HUES64 (cell line): ENCODE data around the gene ABL2.
"Not testable (repeated sequence)": the region's sequence is repeated elsewhere in the genome, so short reads cannot be mapped to it uniquely, and the experiment has no call there.

ENCODE experiments used
- H3K27ac ChIP-seq: 2 replicates; pipeline ENCODE4 v1.7.0; 2013; ENCODE audit warnings: low read depth, low read length, inconsistent platforms
- H3K27me3 ChIP-seq: 2 replicates; pipeline ENCODE4 v1.6.1; 2013; ENCODE audit warnings: mild to moderate bottlenecking, low read length; ENCODE audit not compliant: insufficient read depth
- H3K36me3 ChIP-seq: 2 replicates; pipeline ENCODE4 v1.6.1; 2013; ENCODE audit warnings: mild to moderate bottlenecking, low read length; ENCODE audit not compliant: insufficient read depth
- H3K4me1 ChIP-seq: 2 replicates; pipeline ENCODE4 v1.6.1; 2013; ENCODE audit warnings: mild to moderate bottlenecking, low read length, moderate library complexity; ENCODE audit not compliant: insufficient read depth
- H3K4me3 ChIP-seq: 2 replicates; pipeline ENCODE4 v1.5.1; 2013; ENCODE audit warnings: mild to moderate bottlenecking, low read length, moderate library complexity
- H3K9ac ChIP-seq: 2 replicates; pipeline ENCODE4 v1.6.1; 2013; ENCODE audit warnings: mild to moderate bottlenecking, low read depth, low read length
- H3K9me3 ChIP-seq: 2 replicates; pipeline ENCODE4 v1.6.1; 2013; ENCODE audit warnings: low read depth, low read length; ENCODE audit not compliant: insufficient read depth
- WGBS: fragments of 150-250, 120-280 bp; methylation state at CpG from one replicate; pipeline ENCODE4 v1.1.7; 2013; ENCODE audit warnings: missing lambda C conversion rate; 5-methylcytosine and 5-hydroxymethylcytosine counted together

Gene ABL2

GRCh38 chr1:179135168-179135567, 94.3 kb downstream of the ABL2 start:
- 94% methylated on average over 27 of the region's 27 CpGs for WGBS
- not testable (repeated sequence) for H3K27me3 ChIP-seq, H3K27ac ChIP-seq, H3K4me1 ChIP-seq, H3K4me3 ChIP-seq, H3K9me3 ChIP-seq, H3K9ac ChIP-seq
- peaks cover 10% of the 10 kb centered on the region for H3K36me3 ChIP-seq

GRCh38 chr1:179129702-179130473, 99.6 kb downstream of the ABL2 start:
- H3K4me3 ChIP-seq, result no peak overlapping the region
- no peak overlapping the region for H3K9ac ChIP-seq
- H3K27me3 ChIP-seq, result no peaks in the 10 kb centered on the region
- H3K36me3 ChIP-seq, result peaks cover 25% of the 10 kb centered on the region
- H3K27ac ChIP-seq, result no peak overlapping the region
- no peaks in the 10 kb centered on the region for H3K4me1 ChIP-seq
- 97% methylated on average over 10 of the region's 10 CpGs for WGBS
- H3K9me3 ChIP-seq, result no peaks in the 10 kb centered on the region

- Histone ChIP-seq H3K9me3 (no peaks in the 10 kb centered on the region), H3K4me3 (no peak overlapping the region), H3K27me3 (no peaks in the 10 kb centered on the region), H3K9ac (no peak overlapping the region), H3K27ac (no peak overlapping the region), H3K4me1 (no peaks in the 10 kb centered on the region), H3K36me3 (peaks cover 26% of the 10 kb centered on the region)
- WGBS, result over 99% methylated on average over 4 of the region's 4 CpGs
Observed at GRCh38 chr1:179128520-179128919, 101.0 kb downstream of the ABL2 start.

- no peak overlapping the region for H3K9ac ChIP-seq
- 94% methylated on average over 4 of the region's 5 CpGs for WGBS
- no peak overlapping the region for H3K27ac ChIP-seq
- peaks cover 28% of the 10 kb centered on the region for H3K36me3 ChIP-seq
- H3K27me3 ChIP-seq, result no peaks in the 10 kb centered on the region
- no peaks in the 10 kb centered on the region for H3K9me3 ChIP-seq
- H3K4me1 ChIP-seq, result no peaks in the 10 kb centered on the region
- no peak overlapping the region for H3K4me3 ChIP-seq
Observed at GRCh38 chr1:179127163-179127895, 102.1 kb downstream of the ABL2 start.

GRCh38 chr1:179126338-179127060, 103.0 kb downstream of the ABL2 start:
- H3K27ac ChIP-seq, result no peak overlapping the region
- no peaks in the 10 kb centered on the region for H3K4me1 ChIP-seq
- H3K36me3 ChIP-seq, result peaks cover 28% of the 10 kb centered on the region
- no peak overlapping the region for H3K9ac ChIP-seq
- 96% methylated on average over 8 of the region's 8 CpGs for WGBS
- H3K27me3 ChIP-seq, result no peaks in the 10 kb centered on the region
- H3K9me3 ChIP-seq, result no peaks in the 10 kb centered on the region
- H3K4me3 ChIP-seq, result no peak overlapping the region

- Histone ChIP-seq H3K36me3 (peaks cover 27% of the 10 kb centered on the region), H3K4me1 (no peaks in the 10 kb centered on the region), H3K27ac (no peak overlapping the region), H3K9me3 (no peaks in the 10 kb centered on the region), H3K27me3 (no peaks in the 10 kb centered on the region), H3K9ac (no peak overlapping the region), H3K4me3 (no peak overlapping the region)
- no CpG with 5 or more reads among the region's 1 CpG for WGBS
Observed at GRCh38 chr1:179124873-179125272, 104.6 kb downstream of the ABL2 start.

- no peak overlapping the region for H3K27ac ChIP-seq
- H3K9ac ChIP-seq, result no peak overlapping the region
- WGBS, result 90% methylated on average over 7 of the region's 7 CpGs
- H3K36me3 ChIP-seq, result peaks cover 47% of the 10 kb centered on the region
- no peak overlapping the region for H3K4me3 ChIP-seq
- no peaks in the 10 kb centered on the region for H3K9me3 ChIP-seq
- no peaks in the 10 kb centered on the region for H3K27me3 ChIP-seq
- no peaks in the 10 kb centered on the region; the same call in 1 of the 2 replicates for H3K4me1 ChIP-seq
Observed at GRCh38 chr1:179121159-179121938, 108.1 kb downstream of the ABL2 start.

- H3K9ac ChIP-seq, result no peak overlapping the region
- no peak overlapping the region for H3K27ac ChIP-seq
- no peaks in the 10 kb centered on the region for H3K9me3 ChIP-seq
- H3K4me1 ChIP-seq, result no peaks in the 10 kb centered on the region; the same call in 1 of the 2 replicates
- H3K4me3 ChIP-seq, result no peak overlapping the region
- H3K36me3 ChIP-seq, result peaks cover 42% of the 10 kb centered on the region
- no peaks in the 10 kb centered on the region for H3K27me3 ChIP-seq
- WGBS, result 94% methylated on average over 2 of the region's 2 CpGs
Observed at GRCh38 chr1:179120736-179121135, 108.7 kb downstream of the ABL2 start.

- Histone ChIP-seq H3K36me3 (peaks cover 37% of the 10 kb centered on the region), H3K9ac (no peak overlapping the region)
Observed at GRCh38 chr1:179119513-179119912, 110.0 kb downstream of the ABL2 start.

GRCh38 chr1:179115181-179115580, 114.3 kb downstream of the ABL2 start:
- H3K27me3 ChIP-seq, result no peaks in the 10 kb centered on the region
- no peak overlapping the region for H3K27ac ChIP-seq
- no peak overlapping the region for H3K9ac ChIP-seq
- H3K9me3 ChIP-seq, result no peaks in the 10 kb centered on the region
- H3K4me3 ChIP-seq, result no peak overlapping the region
- 97% methylated on average over 3 of the region's 3 CpGs for WGBS
- no peaks in the 10 kb centered on the region; the same call in 1 of the 2 replicates for H3K4me1 ChIP-seq
- peaks cover 54% of the 10 kb centered on the region for H3K36me3 ChIP-seq

More at GRCh38 chr1:179119513-179119912, 110.0 kb downstream of the ABL2 start:
- H3K27ac ChIP-seq, result peak overlapping the region; percentile 58; the same call in 1 of the 2 replicates
- no peaks in the 10 kb centered on the region for H3K27me3 ChIP-seq
- H3K4me3 ChIP-seq, result no peak overlapping the region
- no peaks in the 10 kb centered on the region for H3K9me3 ChIP-seq
- H3K4me1 ChIP-seq, result no peaks in the 10 kb centered on the region; the same call in 1 of the 2 replicates
